HUES6 (cell line): ENCODE data around the gene GFPT2.
A peak's percentile ranks its signal among the peaks of the same experiment; 100 is the strongest.

Experiments
- H3K27ac ChIP-seq: 2 replicates; pipeline ENCODE4 v1.7.0; 2013; ENCODE audit warnings: low read depth, mild to moderate bottlenecking, low read length, inconsistent platforms
- H3K27me3 ChIP-seq: 2 replicates; pipeline ENCODE4 v1.6.1; 2013; ENCODE audit warnings: low read length; ENCODE audit not compliant: control insufficient read depth, insufficient read depth
- H3K36me3 ChIP-seq: 2 replicates; pipeline ENCODE4 v1.6.1; 2013; ENCODE audit warnings: low read length; ENCODE audit not compliant: control insufficient read depth, insufficient read depth
- H3K4me1 ChIP-seq: 2 replicates; pipeline ENCODE4 v1.6.1; 2013; ENCODE audit warnings: low read length; ENCODE audit not compliant: control insufficient read depth, insufficient read depth
- H3K4me3 ChIP-seq: 2 replicates; pipeline ENCODE4 v1.5.1; 2013; ENCODE audit warnings: low read depth, low read length
- H3K9ac ChIP-seq: one replicate; pipeline ENCODE4 v1.6.1; 2013; ENCODE audit warnings: mild to moderate bottlenecking, low read length
- H3K9me3 ChIP-seq: 2 replicates; pipeline ENCODE4 v1.6.1; 2013; ENCODE audit warnings: low read depth, low read length; ENCODE audit not compliant: control insufficient read depth, insufficient read depth

The GFPT2 gene

DNA sequence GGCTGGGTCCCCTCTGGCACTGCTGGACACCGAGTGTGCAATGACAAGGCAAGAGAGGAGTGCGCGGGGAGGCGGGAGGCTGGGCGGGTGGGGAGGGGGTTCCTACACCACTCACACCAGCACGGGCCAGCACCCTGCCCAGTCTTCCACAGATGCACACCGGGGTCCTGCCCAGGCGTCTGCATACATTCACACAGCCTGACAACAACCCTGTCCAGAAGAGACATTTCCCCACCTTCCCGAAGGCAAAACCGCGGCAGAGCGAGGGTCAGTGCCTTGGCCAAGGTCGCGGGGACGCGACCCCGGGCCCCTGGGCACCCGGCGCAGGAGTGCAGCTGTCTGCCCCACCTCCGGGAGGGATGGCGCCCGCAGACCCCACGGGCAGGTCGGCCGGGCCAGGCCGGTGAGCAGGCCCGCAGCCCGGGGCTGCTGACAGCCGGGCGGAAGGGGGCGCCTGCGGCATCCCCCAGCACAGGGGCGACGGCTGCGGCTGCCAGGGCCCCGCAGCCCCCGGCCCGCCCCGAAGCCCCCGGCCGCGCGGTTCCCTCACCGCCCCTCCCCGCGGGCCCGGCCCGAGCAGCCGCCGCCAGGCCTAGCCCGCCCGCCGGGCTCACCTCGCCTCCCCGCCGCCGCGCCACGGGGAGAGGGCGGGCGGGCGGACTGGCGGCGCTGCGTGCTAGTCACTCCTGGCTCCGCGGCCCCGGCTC, 61.7 kb downstream of the GFPT2 start:
- H3K9me3 ChIP-seq = 0 out of 2 replicates have a peak, but pooled peaks cover 2% of the 10 kb centered on the region
- H3K27me3 ChIP-seq = no peaks in the 10 kb centered on the region
- H3K36me3 ChIP-seq = peaks cover 11% of the 10 kb centered on the region
- no peak overlapping the region for H3K27ac ChIP-seq
- H3K4me3 ChIP-seq = peak overlapping the region; percentile 93
- peaks cover 22% of the 10 kb centered on the region for H3K4me1 ChIP-seq
- peak overlapping the region; percentile 76 for H3K9ac ChIP-seq

DNA sequence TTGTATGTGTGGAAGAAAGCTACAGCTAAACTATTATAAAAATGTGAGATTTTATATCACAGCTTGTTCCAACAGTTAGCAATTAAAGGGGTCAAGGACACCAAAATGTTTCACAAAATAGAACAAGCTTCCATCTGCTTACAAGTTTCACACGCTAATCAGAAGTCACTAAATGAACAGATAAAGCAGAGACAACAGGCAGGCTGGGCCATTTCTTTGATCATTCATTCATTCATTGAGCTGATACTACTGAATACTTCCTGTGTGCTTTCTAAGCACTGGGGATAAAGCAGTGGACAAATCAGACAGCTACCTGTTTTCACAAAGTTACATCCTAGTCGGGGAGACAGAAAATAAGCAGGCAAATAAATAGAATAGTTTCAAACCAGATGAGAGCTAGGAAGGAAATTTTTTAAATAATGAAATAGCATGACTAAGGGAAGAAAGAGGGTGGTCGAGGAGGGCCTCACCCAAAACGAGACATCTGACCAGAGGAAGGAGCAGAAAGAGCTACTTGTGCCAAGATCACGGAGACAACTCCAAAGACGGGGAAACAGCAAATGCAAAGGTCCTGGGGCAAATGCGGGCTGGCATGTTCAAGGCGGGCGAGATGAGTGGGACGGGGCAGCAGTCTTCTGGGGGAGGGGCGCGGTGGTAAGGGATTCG, 62.4 kb downstream of the GFPT2 start:
- peak overlapping the region; percentile 93 for H3K4me3 ChIP-seq
- peaks cover 22% of the 10 kb centered on the region for H3K4me1 ChIP-seq
- no peaks in the 10 kb centered on the region for H3K27me3 ChIP-seq
- H3K27ac ChIP-seq = no peak overlapping the region
- H3K9ac ChIP-seq = no peak overlapping the region
- 0 out of 2 replicates have a peak, but pooled peaks cover 4% of the 10 kb centered on the region for H3K9me3 ChIP-seq
- H3K36me3 ChIP-seq = peaks cover 12% of the 10 kb centered on the region

DNA sequence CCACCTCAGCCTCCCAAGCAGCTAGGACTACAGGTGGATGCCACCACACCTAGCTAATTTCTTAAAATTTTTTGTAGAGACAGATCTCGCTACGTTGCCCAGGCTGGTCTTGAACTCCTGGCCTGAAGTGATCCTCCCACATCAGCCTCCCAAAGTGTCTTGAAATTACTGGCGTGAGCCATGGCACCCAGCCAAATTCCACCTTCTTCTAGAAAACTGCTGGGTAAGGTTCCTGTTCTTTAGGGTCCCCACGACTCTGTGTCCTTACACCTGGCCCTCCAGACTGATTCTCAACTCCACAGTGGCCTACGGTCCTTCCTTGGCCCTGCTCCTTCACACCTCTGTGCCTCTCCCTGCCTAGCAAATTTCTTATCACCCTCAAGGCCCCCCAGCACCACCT, 63.2 kb downstream of the GFPT2 start:
- Histone ChIP-seq H3K9ac (no peak overlapping the region), H3K9me3 (0 out of 2 replicates have a peak, but pooled peaks cover 4% of the 10 kb centered on the region), H3K27me3 (no peaks in the 10 kb centered on the region), H3K4me1 (peaks cover 15% of the 10 kb centered on the region), H3K27ac (no peak overlapping the region), H3K36me3 (peaks cover 12% of the 10 kb centered on the region), H3K4me3 (no peak overlapping the region; the same call in 1 of the 2 replicates)

GRCh38 chr5:180289433-180289832, 63.7 kb downstream of the GFPT2 start:
- Histone ChIP-seq H3K4me1 (peaks cover 13% of the 10 kb centered on the region), H3K27ac (no peak overlapping the region), H3K9ac (no peak overlapping the region), H3K4me3 (no peak overlapping the region; the same call in 1 of the 2 replicates), H3K36me3 (peaks cover 14% of the 10 kb centered on the region), H3K27me3 (no peaks in the 10 kb centered on the region), H3K9me3 (0 out of 2 replicates have a peak, but pooled peaks cover 4% of the 10 kb centered on the region)

GRCh38 chr5:180287868-180288267, 65.3 kb downstream of the GFPT2 start:
- H3K9me3 ChIP-seq = 0 out of 2 replicates have a peak, but pooled peaks cover 4% of the 10 kb centered on the region
- no peaks in the 10 kb centered on the region for H3K27me3 ChIP-seq
- no peak overlapping the region for H3K27ac ChIP-seq
- no peak overlapping the region for H3K9ac ChIP-seq
- peaks cover 19% of the 10 kb centered on the region for H3K36me3 ChIP-seq
- no peak overlapping the region for H3K4me3 ChIP-seq
- peaks cover 7% of the 10 kb centered on the region; the same call in 1 of the 2 replicates for H3K4me1 ChIP-seq

DNA sequence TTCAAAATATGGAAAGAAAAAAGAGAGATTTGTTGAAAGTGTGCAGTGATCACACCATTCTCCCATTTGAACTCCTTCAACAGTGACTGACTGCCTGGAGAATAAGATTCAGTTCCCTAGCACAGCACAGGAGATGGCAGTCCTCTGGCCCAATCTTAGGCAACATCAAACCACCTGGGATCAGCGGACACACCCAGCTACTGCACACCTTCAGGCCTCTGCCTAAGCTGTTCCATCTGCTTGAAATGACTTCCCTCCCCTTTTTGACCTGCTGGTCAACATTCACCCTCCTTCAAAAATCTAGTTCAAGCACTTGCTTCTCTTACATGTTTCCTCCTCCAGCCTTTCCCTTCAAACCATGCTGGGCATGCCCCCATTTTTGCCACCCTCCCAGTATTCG, 65.7 kb downstream of the GFPT2 start:
- Histone ChIP-seq H3K9ac (no peak overlapping the region), H3K9me3 (peaks cover 6% of the 10 kb centered on the region; the same call in 1 of the 2 replicates), H3K27me3 (no peaks in the 10 kb centered on the region), H3K4me1 (peaks cover 7% of the 10 kb centered on the region; the same call in 1 of the 2 replicates), H3K4me3 (no peak overlapping the region), H3K36me3 (peaks cover 23% of the 10 kb centered on the region), H3K27ac (no peak overlapping the region)

DNA sequence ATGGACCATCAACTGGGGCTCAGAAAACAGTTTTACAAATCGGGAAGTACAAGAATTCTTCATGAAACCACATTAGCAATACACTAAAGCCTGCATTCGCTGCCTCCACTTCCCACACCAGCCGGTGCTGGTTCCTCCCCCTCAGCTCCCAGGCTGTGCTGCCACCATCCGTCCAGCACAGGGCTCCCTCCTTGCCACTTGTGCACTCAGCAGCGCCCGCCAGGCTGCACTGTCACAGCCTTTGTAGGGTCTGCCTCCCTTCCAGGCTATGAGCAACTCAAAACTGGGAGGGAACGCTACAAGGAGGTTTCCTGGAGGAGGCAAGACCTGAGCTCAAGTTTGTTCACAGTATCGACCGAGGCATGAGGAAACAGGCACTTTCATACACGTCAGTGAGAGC, 69.0 kb downstream of the GFPT2 start:
- Histone ChIP-seq H3K4me1 (no peaks in the 10 kb centered on the region), H3K27me3 (no peaks in the 10 kb centered on the region), H3K36me3 (peaks cover 55% of the 10 kb centered on the region), H3K4me3 (no peak overlapping the region), H3K9ac (no peak overlapping the region), H3K9me3 (peaks cover 6% of the 10 kb centered on the region; the same call in 1 of the 2 replicates), H3K27ac (no peak overlapping the region)

DNA sequence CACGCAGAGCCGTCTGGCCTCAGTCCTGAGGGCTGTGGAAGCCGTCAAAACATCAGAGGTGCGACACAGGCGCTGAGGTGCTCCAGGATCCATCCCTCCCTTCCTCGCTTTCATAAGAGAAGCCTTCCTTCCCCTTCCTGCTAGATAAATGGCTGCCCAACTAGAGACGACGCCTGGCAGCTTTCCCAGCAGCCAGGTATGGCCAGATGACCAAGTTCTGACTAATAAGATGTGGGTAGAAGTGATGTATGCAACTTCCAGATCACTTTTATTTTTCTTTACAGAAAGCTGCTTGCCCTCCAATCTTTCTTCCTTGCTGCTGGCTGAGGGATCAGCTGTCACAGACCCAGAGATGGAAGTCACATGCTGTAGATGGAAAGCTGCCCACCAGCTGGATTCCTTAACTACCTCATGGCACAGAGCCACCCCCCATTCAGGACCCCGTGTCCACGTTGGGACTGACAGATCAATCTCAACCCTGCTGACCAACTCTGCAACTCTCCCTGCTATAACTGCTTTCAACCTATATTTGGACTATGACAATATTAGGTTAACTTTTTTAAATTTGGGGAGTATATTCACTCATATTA, 70.0 kb downstream of the GFPT2 start:
- Histone ChIP-seq H3K36me3 (peaks cover 61% of the 10 kb centered on the region), H3K4me3 (no peak overlapping the region), H3K9me3 (peaks cover 8% of the 10 kb centered on the region; the same call in 1 of the 2 replicates), H3K27me3 (no peaks in the 10 kb centered on the region), H3K9ac (no peak overlapping the region), H3K27ac (no peak overlapping the region), H3K4me1 (no peaks in the 10 kb centered on the region)

GRCh38 chr5:180282281-180282680, 70.9 kb downstream of the GFPT2 start:
- no peaks in the 10 kb centered on the region for H3K27me3 ChIP-seq
- H3K27ac ChIP-seq = no peak overlapping the region
- no peak overlapping the region for H3K4me3 ChIP-seq
- no peak overlapping the region for H3K9ac ChIP-seq
- no peaks in the 10 kb centered on the region for H3K4me1 ChIP-seq
- peaks cover 12% of the 10 kb centered on the region; the same call in 1 of the 2 replicates for H3K9me3 ChIP-seq
- peaks cover 68% of the 10 kb centered on the region for H3K36me3 ChIP-seq

DNA sequence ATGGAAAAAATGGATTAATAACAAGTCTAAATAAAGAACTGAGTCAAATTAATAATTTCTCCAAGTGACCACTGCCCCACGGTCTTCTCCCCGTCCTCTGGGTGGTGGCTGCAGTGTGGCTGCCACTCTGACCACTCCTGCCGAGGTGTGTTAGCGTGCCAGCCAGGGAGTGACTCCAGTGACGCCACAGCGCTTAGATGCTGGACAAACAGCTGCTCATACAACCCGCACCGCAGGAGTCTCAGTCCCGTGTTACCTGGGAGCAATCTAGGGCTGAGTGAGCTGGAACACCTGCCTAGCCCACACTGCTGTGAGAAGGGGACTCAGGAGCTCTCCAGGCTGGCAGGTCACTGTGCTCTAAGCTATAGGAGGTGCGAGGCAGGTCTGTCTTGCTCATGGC, 71.4 kb downstream of the GFPT2 start:
- peaks cover 71% of the 10 kb centered on the region for H3K36me3 ChIP-seq
- no peak overlapping the region for H3K9ac ChIP-seq
- H3K9me3 ChIP-seq = peaks cover 16% of the 10 kb centered on the region; the same call in 1 of the 2 replicates
- H3K4me1 ChIP-seq = no peaks in the 10 kb centered on the region
- no peak overlapping the region for H3K27ac ChIP-seq
- H3K4me3 ChIP-seq = no peak overlapping the region
- H3K27me3 ChIP-seq = no peaks in the 10 kb centered on the region

DNA sequence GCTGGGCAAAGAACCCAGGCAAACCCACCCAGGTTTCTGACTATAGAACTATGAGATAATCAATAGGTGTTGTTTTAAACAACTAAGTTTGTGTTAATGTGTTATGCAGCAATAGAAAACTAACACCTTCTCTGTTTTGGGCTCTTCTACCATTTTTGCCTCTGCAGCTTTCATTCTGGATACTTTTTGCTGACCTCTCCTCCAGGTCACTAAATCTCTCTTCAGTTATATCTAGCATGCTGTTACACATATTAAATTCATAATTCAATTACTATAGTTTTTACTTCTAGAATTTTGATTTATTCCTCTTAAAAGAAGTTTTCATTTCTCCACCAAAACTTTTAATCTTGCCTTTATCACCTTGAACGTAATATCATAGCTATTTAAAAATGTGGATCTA, 78.4 kb downstream of the GFPT2 start:
- Histone ChIP-seq H3K27ac (no peak overlapping the region), H3K4me1 (no peaks in the 10 kb centered on the region), H3K9ac (no peak overlapping the region), H3K4me3 (no peak overlapping the region), H3K36me3 (peaks cover 76% of the 10 kb centered on the region), H3K9me3 (peaks cover 49% of the 10 kb centered on the region), H3K27me3 (no peaks in the 10 kb centered on the region)
